ENCODE measurements around the gene AKNA. TPM values are rescaled to one million over a fixed set of nuclear protein-coding genes. Genes with fewer than 3 reads are reported as not detected.

Gene AKNA
- total RNA-seq, 4 donors from 2014 or later: 10.5 to 27.1 (median 14.4) TPM

GRCh38 chr9:114301798-114302565 lies 85.8 kb downstream of the AKNA start:
- peak; percentile 41 to 66 for DNase-seq (ENCODE audit: low spot score in 2 of 2)
- Histone ChIP-seq H3K36me3 (peaks cover 14% of the 10 kb centered on the region), H3K9me3 (no peaks in the 10 kb centered on the region), H3K27ac (no peak overlapping the region), H3K4me1 (no peaks in the 10 kb centered on the region), H3K27me3 (no peaks in the 10 kb centered on the region), H3K4me3 (no peak overlapping the region)
- TF ChIP-seq CTCF (IDR thresholded peaks at IDR 0.05): no peak
- TF ChIP-seq EP300 (IDR thresholded peaks at IDR 0.05): no peak
- TF ChIP-seq POLR2A (IDR thresholded peaks at IDR 0.05): no peak
- no peak for TF ChIP-seq POLR2AphosphoS5 (IDR thresholded peaks at IDR 0.05)
- WGBS: 86% methylated on average over 9 of the region's 15 CpGs

DNA sequence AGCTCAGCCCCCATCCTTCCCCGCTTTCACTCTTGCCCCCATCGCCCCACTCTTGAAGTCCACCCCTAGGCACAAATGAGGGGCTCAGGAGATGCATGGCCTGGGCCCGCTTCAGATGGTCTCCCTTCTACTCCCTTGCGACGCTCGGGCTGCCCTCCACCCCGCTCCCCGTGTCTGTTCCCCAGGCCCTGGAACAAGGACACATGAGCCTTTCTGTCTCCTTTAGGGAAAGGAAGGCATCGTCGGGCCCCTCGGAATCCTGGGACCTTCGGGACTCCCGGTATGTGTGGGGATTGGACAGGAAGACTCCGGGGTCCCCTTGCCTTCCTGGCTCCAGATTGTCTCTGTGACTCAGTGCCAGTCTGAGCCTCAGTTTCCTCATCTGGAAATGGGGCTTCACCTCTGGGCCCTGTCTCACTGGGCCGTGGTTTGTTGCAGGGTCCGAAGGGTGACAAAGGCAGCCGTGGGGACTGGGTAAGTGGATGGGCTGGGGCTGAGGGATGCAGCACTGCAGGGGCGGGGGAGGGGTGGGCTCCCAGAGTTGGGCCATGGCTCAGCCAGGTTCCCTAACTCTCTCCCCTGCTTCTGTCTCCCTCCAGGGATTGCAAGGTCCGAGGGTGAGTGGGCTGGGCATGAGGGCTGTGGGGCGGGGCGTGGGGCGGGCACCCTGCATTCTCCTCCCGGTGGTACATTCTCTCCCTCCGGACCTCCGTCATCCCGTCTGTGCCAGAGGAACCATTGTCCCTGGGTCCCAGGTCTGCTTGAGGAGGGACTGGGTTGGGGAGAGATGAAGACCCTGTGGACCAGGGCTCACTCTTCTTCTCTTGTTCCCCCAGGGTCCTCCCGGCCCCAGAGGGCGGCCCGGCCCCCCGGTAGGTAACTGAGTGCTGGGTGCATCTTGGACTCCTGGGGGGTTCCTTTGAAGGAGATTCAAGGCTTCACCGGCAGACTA lies 86.7 kb downstream of the AKNA start:
- no peak overlapping the region for H3K27ac ChIP-seq
- peaks cover 18% of the 10 kb centered on the region for H3K36me3 ChIP-seq
- H3K4me3 ChIP-seq: no peak overlapping the region
- WGBS: 95% methylated on average over 27 of the region's 31 CpGs
- H3K27me3 ChIP-seq: no peaks in the 10 kb centered on the region
- TF ChIP-seq POLR2AphosphoS5 (IDR thresholded peaks at IDR 0.05): no peak
- H3K4me1 ChIP-seq: no peaks in the 10 kb centered on the region
- DNase-seq (ENCODE audit: low spot score in 2 of 2): peak; percentile 47 to 57
- no peaks in the 10 kb centered on the region for H3K9me3 ChIP-seq

DNA sequence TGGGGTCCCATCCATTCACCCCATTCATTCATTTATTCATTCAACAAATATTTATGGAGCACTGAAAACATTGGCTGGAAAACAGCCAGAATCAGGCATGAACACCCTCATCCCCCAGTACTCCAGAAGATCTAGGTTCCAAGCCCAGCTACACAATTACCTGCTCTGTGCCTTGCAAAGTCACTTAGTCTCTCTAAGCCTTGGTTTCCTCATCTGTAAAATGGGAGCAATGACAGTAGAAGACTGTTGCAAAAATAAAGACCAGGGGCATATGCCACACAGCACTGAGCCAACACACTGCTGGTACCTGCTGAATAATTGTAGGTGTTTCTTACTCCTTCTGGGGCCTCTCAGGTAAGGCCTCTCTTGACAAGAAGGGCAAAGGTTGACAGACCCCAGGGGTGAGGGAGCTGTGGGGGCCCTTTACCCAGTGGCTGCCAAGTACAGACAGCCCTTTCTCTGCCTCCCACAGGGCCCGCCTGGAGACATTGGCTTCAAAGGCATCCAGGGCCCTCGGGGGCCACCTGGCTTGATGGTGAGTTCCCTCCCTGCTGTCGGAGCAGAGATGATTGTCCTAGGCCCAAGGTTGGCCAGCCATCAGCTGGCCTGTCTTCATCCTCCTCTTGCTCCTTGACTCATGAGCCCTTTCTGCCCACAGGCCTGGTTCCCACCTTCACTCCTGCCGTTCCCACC lies 87.5 kb downstream of the AKNA start:
- H3K4me3 ChIP-seq: no peak overlapping the region
- no peak for TF ChIP-seq CTCF (IDR thresholded peaks at IDR 0.05)
- H3K27me3 ChIP-seq: no peaks in the 10 kb centered on the region
- no peaks in the 10 kb centered on the region for H3K4me1 ChIP-seq
- H3K36me3 ChIP-seq: peaks cover 18% of the 10 kb centered on the region
- H3K27ac ChIP-seq: no peak overlapping the region
- H3K9me3 ChIP-seq: no peaks in the 10 kb centered on the region
- peak; percentile 28 to 54 for DNase-seq (ENCODE audit: low spot score in 2 of 2)
- 100% methylated on average over 2 of the region's 4 CpGs for WGBS

- 88% methylated on average over 9 of the region's 15 CpGs for WGBS
- H3K9me3 ChIP-seq: no peaks in the 10 kb centered on the region
- peak; percentile 33 to 64 for DNase-seq (ENCODE audit: low spot score in 2 of 2)
- H3K27ac ChIP-seq: no peak overlapping the region
- H3K36me3 ChIP-seq: peaks cover 24% of the 10 kb centered on the region
- TF ChIP-seq CTCF (IDR thresholded peaks at IDR 0.05) (no peak), POLR2A (IDR thresholded peaks at IDR 0.05) (no peak), POLR2AphosphoS5 (IDR thresholded peaks at IDR 0.05) (no peak), EP300 (IDR thresholded peaks at IDR 0.05) (no peak)
- H3K27me3 ChIP-seq: no peaks in the 10 kb centered on the region
- no peak overlapping the region for H3K4me3 ChIP-seq
- no peaks in the 10 kb centered on the region for H3K4me1 ChIP-seq
Measured at GRCh38 chr9:114299286-114300152, 88.3 kb downstream of the AKNA start.

DNA sequence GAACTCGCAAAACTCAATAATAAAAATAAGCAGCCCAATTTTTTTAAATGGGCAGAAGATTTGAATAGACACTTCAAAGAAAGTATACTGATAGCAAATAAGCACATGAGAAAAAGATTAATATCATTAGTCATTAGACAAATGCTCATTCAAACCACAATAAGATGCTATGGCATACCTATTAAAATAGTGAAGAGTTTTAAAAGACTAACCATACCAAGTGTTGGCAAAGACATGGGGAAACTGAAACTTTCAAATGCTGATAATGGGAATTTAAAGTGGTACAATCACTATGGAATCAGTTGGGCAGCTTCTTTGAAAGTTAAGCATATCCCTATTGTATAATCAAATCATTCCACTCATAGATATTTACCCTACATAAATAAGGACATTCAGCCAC lies 91.4 kb downstream of the AKNA start:
- no peaks in the 10 kb centered on the region for H3K27me3 ChIP-seq
- WGBS: 97% methylated on average over 1 of the region's 1 CpG
- no peak for DNase-seq (ENCODE audit: low spot score in 2 of 2)
- H3K4me3 ChIP-seq: no peak overlapping the region
- H3K36me3 ChIP-seq: peaks cover 31% of the 10 kb centered on the region
- no peak overlapping the region for H3K27ac ChIP-seq
- H3K9me3 ChIP-seq: no peaks in the 10 kb centered on the region
- TF ChIP-seq CTCF (IDR thresholded peaks at IDR 0.05) (no peak), EP300 (IDR thresholded peaks at IDR 0.05) (no peak), POLR2A (IDR thresholded peaks at IDR 0.05) (no peak), POLR2AphosphoS5 (IDR thresholded peaks at IDR 0.05) (no peak)
- H3K4me1 ChIP-seq: no peaks in the 10 kb centered on the region
